Nephron progenitor cell (in vitro differentiated cells): ENCODE data around the gene KIF6.

ENCODE experiments used
- DNase-seq: peaks from one replicate; pipeline ENCODE4 v3.0.0; 2021
- H3K27ac Mint-ChIP-seq: 2 replicates; pipeline ENCODE4 v1.8.0; 2021; ENCODE audit warnings: mild to moderate bottlenecking, moderate library complexity, mixed read lengths
- H3K27me3 Mint-ChIP-seq: 2 replicates; pipeline ENCODE4 v1.8.0; 2021; ENCODE audit warnings: mild to moderate bottlenecking, low read depth, mixed read lengths; ENCODE audit not compliant: poor library complexity
- H3K36me3 Mint-ChIP-seq: 2 replicates; pipeline ENCODE4 v1.8.0; 2021; ENCODE audit warnings: low read depth, mixed read lengths
- H3K4me1 Mint-ChIP-seq: 2 replicates; pipeline ENCODE4 v1.8.0; 2021; ENCODE audit warnings: mixed read lengths
- H3K4me3 Mint-ChIP-seq: 2 replicates; pipeline ENCODE4 v1.8.0; 2021; ENCODE audit warnings: mild to moderate bottlenecking, moderate library complexity, mixed read lengths
- H3K9me3 Mint-ChIP-seq: 2 replicates; pipeline ENCODE4 v1.8.0; 2021; ENCODE audit warnings: mild to moderate bottlenecking, moderate library complexity, mixed read lengths
- CTCF ChIP-seq: fragments of 200-600 bp; sonication (generic); IDR thresholded peaks from 2 replicates; pipeline ENCODE4 v1.5.0; 2021; ENCODE audit warnings: antibody characterized with exemption

The KIF6 gene

GRCh38 chr6:39593646-39594045, 131.6 kb downstream of the KIF6 start:
- Mint-ChIP-seq H3K27ac (no peak overlapping the region), H3K4me1 (no peaks in the 10 kb centered on the region), H3K4me3 (no peak overlapping the region), H3K27me3 (peaks cover 4% of the 10 kb centered on the region), H3K9me3 (peaks cover 4% of the 10 kb centered on the region), H3K36me3 (no peaks in the 10 kb centered on the region)
- no peak for DNase-seq
- no peak for TF ChIP-seq CTCF

GRCh38 chr6:39590871-39591393, 134.3 kb downstream of the KIF6 start:
- TF ChIP-seq CTCF = no peak
- Mint-ChIP-seq H3K27ac (no peak overlapping the region), H3K4me1 (no peaks in the 10 kb centered on the region), H3K9me3 (no peaks in the 10 kb centered on the region), H3K36me3 (no peaks in the 10 kb centered on the region), H3K4me3 (no peak overlapping the region), H3K27me3 (peaks cover 4% of the 10 kb centered on the region)
- no peak for DNase-seq

DNA sequence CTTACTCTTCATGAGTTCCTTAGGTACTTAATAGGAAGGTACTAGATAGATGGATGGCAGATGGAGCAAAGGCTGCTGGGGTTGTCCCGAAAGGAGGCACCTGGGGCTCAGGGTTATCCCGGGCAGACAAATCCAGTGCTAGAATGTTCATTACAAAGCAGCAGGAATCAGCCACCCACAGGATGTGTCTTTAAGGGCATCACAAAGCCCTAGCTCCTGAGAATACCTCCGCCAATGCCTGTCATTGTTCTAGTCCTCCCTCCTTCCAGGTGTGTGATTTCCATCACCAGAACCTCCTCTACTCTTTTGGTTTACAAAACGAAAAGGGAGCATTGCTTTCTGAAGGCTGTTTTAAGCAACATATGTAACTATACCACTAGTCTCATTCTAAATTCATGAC, 138.1 kb downstream of the KIF6 start:
- Mint-ChIP-seq H3K27me3 (no peaks in the 10 kb centered on the region), H3K4me1 (no peaks in the 10 kb centered on the region), H3K27ac (no peak overlapping the region), H3K4me3 (no peak overlapping the region), H3K9me3 (no peaks in the 10 kb centered on the region), H3K36me3 (no peaks in the 10 kb centered on the region)
- TF ChIP-seq CTCF = no peak
- no peak for DNase-seq

- Mint-ChIP-seq H3K4me3 (no peak overlapping the region), H3K4me1 (no peaks in the 10 kb centered on the region), H3K27ac (no peak overlapping the region), H3K9me3 (no peaks in the 10 kb centered on the region), H3K36me3 (no peaks in the 10 kb centered on the region), H3K27me3 (no peaks in the 10 kb centered on the region)
- no peak for TF ChIP-seq CTCF
- no peak for DNase-seq
These were observed 139.6 kb downstream of the KIF6 start for GRCh38 chr6:39585641-39586040.

DNA sequence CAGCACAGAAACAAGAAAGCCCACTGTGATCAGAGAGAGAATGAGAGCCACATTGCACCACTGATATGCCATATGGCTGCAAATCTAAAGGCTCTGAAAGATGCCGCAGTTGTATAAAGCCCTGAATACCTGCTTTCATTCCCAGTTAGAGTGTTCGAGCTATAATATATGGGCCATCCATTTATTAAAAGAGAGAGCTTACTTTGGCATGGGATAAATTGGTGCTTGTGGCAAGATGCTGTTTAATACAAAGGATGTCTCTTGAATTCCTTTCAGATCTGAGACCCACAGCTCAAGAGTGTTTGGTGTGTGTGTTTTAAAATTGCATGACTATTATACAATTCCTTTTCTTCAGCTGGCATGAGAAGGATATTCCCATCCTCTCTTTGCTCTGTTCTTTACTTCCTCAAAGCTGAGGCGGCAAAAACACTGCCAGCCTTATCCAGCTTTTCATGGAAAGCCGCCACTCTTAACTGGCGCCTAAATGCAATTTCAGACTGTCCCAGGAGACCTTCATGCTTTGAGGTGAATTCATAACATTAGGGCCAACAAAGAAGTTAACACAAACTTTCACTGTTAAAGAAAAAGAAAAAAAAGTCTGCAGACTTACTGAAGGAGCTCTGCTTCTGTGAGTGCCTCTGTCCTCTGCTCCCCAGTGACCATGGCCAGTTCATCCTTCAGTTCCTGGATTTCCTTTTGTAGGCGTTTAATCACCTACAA, 147.6 kb downstream of the KIF6 start:
- H3K36me3 Mint-ChIP-seq = no peaks in the 10 kb centered on the region
- no peak for TF ChIP-seq CTCF
- no peaks in the 10 kb centered on the region for H3K4me1 Mint-ChIP-seq
- peaks cover 4% of the 10 kb centered on the region for H3K9me3 Mint-ChIP-seq
- no peak overlapping the region for H3K4me3 Mint-ChIP-seq
- H3K27me3 Mint-ChIP-seq = no peaks in the 10 kb centered on the region
- no peak for DNase-seq
- H3K27ac Mint-ChIP-seq = no peak overlapping the region
